NCI-H82 treated with DMSO at 0.1 percent for 48 hours (cell line): Measurements from ENCODE around the gene TAS1R3.
"Not testable (repeated sequence)": the region's sequence is repeated elsewhere in the genome, so short reads cannot be mapped to it uniquely, and the experiment has no call there.

Experiments used
- DNase-seq: peaks from one replicate; lab custom pipeline; 2025; ENCODE audit not compliant: unreplicated experiment; lab: John Stamatoyannopoulos, UW

TAS1R3 gene

DNA sequence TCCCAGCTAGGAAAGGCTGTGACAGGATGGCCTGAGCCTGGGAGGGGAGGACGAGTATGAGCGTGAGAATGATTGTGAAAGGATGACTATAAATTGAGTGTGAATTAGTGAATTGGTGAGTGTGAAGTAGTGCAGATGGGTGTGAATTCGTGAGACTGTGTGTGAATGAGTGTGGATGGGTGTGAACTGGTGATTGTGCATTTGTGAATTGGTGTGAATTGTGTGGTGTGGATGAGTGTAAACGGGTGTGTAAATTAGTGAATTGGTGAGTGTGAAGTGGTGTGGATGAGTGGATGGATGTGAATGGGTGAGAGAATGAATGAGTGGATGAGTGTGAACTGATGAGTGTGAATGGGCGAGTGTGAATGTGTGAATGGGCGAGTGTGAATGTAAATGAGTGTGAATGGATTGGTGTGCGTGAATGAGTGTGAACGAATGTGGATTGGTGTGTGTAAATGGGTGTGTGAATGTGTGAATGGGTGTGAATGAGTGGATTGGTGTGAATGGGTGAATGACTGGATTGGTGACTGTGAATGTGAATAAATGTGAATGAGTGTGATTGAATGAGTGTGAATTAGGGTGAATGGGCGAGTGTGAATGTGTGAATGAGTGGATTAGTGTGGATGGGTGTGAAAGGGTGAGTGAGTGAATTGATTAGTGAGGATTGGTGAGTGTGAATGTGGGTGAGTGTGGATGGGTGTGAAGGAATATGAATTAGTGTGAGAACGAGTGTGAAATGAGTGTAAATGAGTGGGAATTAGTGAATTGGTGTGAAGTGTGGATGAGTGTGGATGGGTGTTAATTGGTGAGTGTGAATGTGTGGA lies 35.0 kb downstream of the TAS1R3 start:
- no peak for DNase-seq

DNA sequence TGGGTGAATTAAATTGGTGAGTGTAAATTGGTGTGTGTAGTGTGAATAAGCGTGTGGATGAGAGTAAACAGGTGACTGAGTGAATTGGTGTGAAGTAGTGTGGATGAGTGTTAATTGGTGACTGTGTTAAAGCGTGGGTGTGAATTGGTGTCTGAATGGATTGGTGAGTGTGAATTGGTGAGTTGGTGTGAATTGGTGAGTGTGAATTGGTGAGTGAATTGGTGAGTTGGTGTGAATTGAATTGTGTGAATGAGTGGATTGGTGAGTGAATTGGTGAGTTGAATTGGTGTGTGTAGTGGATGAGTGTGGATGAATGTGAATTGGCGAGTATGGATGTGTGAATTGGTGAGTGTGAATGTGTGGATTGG lies 35.6 kb downstream of the TAS1R3 start:
- no peak for DNase-seq

DNA sequence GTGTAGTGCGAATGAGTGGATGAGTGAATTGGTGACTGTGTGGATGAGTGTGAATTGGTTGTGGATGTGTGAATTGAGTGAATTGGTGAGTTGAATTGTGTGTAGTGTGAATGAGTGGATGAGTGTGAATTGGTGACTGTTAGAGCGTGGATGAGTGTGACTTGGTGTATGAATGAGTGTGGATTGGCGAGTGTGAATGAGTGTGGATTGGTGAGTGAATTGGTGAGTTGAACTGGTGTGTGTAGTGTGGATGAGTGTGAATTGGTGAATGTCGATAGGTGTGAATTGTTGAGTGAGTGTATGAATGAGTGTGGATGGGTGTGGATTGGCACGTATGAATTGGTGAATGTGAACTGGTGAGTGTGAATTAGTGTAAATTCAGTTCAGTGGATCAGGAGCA lies 36.2 kb downstream of the TAS1R3 start:
- no peak for DNase-seq

DNA sequence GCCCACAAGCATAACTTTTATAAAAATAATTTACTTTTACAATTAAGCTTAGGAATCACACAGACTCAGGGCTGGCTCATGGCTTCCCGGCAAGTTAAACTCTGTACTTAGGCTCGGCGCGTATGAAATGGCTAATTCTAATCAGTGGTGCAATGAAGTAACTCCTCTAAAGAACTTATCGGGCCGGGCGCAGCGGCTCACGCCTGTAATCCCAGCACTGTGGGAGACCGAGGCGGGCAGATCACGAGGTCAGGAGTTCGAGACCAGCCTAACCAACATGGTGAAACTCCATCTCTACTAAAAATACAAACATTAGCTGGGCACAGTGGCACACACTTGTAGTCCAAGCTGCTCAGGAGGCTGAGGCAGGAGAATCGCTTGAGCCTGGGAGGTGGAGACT lies 39.0 kb downstream of the TAS1R3 start:
- not testable (repeated sequence) for DNase-seq

DNA sequence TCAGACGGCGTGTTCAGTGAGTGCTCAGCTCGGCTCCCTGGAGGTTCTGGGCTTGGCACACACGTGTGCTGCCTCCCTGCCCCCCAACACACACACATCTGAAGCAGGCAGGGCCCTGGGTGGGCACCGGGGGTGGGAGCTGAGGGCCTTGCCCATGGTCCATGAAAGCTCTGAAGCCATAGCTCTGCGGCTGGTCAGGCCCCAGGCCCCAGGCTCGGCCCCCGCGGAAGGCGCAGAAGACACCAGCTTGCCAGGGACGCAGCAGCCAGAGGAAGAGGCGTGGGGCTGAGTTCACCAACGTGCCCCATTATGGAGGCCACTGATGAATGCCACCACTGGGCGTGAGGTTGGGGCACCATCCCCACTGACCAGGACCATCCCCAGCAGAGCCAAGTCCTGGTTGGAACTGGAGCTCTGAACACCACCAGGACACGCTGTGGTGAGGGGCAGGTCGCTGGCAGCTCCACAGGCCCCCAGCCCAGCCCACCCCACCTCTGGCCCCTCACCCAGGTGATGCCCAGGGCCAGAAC lies 39.8 kb downstream of the TAS1R3 start:
- no peak for DNase-seq

DNA sequence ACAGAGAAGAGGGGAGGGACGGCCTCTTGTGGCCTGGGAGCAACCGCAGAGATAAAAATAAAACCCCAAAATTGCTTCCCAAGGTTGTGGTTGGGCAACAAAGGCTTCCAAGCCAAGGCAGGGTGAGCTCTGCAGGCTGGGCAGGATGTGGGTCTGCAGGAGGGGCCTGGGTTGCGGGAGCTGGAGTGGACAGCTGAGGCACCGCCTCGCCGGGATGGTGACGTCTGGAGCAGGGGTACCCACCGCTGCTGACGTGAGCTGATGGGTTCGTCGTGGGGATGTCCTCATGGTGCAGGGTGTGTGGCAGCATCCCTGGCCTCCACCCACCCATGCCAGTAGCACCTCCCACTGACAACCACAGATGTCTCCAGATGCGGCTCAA lies 40.3 kb downstream of the TAS1R3 start:
- no peak for DNase-seq

DNA sequence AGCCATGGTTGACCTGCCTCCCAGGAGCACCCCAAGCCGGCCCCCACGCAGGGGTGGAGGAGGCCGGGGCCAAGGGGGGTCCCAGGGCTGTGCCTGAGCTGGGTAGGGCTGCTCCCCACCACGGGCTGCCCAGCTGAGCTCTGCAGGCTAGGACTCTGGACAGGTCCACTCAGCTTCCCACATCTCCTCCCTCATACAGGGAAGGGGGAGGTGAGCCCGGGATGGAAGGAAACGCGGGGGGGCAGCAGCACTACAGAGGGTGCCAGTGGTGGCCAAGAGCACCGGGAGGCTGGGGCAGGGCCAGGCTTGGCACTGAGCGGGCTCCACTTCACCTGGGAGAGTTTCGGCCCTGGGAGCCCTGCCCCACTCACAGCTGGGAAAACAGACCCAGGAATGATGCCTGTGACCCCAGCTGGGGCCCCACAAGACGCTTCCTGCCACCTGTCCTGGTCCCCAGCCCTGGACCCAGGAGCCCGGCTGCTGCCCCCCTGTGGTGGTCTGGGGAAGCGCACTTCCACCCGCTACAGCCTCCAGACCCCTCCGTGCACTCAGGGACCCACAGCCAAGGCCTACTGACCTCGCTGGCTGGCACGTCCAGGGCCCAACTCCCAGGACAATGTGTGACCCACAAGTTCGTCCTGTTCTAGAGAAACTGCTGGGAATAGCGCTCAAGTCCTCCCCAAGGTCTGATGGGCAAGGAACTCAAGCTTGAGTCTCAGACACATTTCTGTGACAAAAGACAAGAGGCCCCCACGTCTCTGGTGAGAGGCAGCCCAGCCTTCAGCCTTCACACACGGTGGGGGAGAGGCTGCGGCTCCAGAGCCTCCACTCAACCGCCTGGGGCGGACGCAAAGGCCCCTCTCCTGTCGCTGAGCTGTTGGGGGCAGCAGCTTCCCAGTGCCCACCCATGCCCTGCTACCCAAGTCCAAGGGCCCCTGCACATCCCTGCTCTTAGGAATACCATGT lies 40.9 kb downstream of the TAS1R3 start:
- no peak for DNase-seq

DNA sequence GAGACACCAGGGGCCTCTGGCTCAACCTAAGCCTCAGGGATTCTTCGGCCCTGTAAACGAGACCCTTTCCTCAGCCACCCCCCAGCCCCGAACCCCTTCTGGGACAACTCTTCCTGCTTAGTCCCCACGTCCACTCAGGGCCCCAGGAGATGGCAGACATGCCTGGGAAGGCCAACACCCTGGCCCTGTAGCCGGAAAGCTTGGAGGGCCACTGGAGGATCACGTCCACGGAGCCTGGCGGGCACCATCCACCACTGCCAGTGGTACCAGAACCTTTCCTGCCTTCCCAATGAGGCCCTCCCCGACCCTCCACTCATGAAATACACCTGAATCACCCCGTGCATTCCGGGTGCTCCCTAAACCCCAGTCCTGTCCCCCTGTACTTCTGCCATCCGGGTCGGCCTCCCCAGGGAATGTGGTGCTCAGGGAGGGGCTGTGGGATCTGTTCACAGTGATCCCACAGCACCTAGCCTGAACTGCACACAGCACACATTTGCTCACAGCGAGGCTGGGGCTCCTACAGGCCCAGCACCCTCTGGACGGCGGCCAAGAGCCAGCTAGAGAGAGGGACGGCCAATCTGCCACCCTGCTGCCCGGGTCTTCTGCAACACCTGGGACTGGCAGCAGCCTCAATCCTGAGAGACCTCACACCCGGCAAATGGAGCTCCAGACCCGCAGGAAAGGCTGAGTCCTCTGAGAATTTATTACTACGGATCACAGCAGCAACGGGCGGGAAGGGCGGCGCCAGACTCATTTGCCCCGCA lies 42.2 kb downstream of the TAS1R3 start:
- DNase-seq = no peak

DNA sequence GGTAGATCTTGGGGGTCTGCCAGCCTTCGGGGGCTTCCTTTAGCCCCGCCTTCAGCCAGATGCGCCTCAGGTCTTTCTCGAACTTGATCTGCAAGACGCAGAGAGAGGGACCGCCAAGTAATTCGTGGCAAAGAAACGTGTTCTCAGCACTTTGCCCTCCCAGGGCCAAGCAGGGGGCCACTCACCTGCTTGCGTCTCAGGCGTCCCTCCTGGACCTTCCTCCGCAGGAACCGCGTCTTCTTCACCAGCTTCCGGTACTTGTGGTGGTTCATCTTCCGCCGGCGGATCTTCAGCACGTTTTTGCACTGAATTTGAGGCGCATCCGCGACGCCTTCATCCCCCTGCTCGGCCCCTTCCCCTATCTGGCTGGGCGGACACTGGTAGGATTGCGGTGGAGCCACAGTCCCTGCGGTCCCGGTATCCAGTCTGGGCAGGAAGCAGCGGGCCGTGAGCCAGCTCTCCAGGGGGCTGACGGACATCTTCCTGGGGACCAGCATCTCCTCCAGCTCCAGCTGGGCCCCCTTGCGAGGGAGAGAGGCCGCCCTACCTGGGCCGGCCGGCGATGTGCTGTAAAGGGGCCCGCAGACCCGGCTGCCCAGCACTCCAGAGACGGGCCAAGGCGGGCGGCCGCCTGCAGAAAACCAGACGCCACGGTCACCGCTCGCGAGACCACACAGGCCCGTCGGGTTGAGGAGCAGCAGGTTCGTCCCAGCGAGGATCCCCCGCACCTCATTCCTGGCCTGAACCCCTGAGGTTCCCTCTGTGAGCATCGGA lies 42.9 kb downstream of the TAS1R3 start:
- DNase-seq = no peak

DNA sequence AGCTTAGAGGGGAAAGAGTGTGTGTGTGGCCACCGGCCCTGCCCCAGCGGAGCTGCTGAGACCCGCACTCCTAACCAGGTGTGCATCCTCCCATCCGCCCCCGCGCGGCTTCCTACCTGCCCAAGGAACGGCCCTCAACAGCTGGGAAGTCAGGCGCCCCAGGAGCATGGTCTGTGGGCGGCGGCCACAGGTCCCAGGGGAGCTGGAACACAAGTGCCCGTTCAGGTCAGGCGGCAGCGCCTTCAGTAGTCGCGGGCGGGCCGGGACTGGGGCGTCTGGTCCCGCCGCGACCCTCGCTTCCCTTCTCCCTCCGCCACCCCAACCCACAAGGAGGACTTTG lies 43.5 kb downstream of the TAS1R3 start:
- DNase-seq = no peak

DNA sequence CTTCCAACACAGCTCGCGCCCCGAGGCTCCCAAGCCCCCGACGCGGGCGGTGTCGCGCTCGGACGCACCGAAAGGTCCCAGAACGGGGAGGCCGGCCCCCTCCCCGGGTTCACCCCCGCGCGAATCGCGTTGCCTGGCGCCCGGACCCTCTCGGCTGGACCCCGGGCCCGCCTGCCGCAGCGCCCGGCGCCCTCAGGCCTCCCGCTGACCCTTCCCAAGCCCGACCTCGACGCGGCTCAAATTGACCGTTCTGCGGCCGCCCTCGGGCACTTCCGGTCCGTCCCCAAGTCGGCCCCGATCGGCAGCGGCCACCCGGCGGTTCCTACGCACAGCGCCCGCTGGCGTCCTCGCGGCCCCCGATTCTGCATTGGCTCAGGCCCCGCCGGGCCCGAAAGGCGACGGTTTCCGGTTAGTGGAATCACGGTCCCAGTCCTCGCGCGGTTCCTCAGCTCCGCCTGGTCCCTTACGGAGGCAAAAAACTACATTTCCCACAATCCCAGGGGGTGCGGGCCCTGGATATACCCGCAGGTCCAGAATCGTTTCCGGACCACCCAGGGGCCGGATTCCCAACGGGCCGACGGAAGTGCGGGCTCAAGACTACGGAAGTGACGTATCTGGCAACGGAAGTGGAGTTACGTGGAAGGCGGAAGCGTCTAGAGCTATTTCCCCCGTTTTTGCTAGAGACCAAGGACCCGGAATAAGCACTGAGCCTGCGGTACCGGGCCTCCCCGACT lies 44.0 kb downstream of the TAS1R3 start, which contains the start of gene AURKAIP1:
TSS of gene AURKAIP1 (minus strand) at position 279 of the 734 bp plus-strand sequence. CDS start 451 bp downstream, outside the sequence.
- DNase-seq = peak; percentile 99

DNA sequence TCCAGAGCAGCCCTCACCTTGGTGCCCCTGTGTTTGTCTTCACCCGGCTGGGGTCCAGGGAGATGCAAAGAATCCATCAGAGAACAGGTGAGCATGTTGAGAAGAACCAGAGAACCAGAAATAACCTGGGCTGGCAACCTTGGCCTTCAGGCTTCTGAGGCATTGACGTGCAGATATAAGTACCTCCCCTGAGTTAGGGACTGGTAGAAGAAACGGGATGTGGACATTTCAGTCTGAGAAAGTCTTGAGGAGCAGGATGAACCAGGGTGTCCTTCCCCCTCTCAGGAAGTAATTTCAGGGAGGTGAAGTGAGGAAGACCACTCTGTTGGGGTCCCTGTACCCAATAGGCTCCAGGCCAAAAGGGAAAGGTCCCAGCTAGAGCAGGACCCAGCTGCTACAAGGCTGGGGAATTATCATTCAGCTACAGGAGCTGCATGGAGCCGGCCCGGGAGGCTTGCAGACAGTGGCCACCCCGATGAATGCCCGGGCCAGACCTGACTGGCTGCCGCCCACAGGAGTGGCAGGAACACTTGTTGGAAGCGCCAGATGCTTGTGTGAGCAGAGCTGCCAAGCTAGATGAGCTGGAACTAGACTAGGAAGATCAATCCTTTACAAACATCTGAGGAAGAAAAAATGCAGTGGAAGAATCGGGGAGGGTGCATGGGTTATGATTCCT lies 45.6 kb downstream of the TAS1R3 start:
- DNase-seq = no peak

DNA sequence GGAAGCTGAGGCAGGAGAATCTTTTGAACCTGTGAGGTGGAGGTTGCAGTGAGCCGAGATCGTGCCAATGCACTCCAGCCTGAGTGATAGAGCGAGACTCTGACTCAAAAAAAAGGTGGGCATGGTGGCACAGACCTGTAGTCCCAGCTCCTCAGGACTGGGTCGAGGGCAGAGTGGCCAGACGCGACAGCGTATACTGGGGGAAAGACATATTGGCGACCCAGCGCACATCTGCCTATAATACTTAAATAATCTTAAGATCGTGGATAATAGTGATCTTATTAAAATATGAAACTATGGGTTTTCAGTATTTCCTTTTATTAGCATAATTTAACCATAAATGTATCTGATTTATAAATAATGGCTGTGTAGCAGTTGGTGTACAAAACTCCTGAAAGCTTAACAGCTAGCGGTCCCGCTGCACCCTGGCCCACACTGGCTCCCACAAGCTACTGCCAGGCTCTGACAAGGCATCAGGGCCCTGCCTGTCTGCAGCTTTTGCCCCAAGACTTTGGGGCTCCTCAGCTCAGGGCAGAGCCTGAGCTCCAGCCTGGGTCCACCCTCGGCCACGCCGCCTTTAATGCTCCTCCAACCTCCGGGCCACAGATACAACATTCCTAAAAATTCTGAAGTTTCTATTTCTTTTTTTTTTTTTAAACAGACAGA lies 46.6 kb downstream of the TAS1R3 start:
- no peak for DNase-seq

DNA sequence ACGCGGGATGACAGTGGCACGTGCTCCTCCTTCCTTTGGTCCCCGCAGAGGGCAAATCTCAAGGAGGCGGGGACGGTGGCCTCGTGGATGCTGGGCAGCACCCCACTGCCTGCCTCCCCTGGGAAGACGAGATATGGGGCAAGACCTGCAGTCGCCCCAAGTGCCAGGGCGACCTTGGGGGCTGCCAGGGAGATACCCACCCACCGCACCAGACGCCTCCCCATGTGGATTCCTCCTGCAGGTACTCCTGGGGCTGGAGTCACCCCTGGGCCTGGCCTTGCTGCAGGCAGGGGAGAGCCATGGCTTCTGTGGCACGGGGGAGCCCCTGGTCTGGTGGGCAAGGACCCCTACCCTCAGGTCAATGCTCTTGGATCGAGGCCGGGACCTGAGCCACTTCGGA lies 49.8 kb downstream of the TAS1R3 start:
- DNase-seq = no peak

DNA sequence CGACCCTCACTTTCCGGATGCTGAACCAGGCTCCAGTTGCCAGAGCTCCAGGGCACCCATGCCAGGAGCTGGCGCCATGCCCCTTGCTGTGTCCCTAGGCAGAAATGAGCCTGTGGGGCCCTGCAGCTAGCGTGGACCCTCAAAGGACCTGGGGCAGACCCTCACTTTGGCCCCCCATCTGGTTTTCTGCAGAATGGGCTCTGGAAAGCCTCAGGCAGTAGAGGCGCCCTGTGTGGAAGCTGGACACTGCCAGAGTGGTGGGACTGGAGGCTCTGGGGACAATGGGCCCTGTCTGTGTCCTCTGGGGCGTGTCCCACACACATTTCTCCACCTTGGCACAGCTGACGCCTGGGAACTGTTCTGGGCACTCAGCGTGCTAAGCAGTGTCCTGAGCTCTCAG lies 50.2 kb downstream of the TAS1R3 start:
- no peak for DNase-seq
